Loucy (cell line): Measurements from ENCODE around the gene FMN1.
A peak's percentile ranks its signal among the peaks of the same experiment; 100 is the strongest.

Experiments used
- H2AFZ ChIP-seq: fragments of 200-600 bp; sonication (generic); 2 replicates; pipeline ENCODE4 v1.6.0; 2016; ENCODE audit warnings: antibody characterized with exemption, mild to moderate bottlenecking, low read length, moderate library complexity
- H3F3A ChIP-seq: fragments of 200-600 bp; 2 replicates; pipeline ENCODE4 v1.6.0; 2016; ENCODE audit warnings: antibody characterized with exemption, low read depth, mild to moderate bottlenecking
- H3K27me3 ChIP-seq: fragments of 200-600 bp; sonication (generic); 2 replicates; pipeline ENCODE4 v1.6.1; 2014; ENCODE audit warnings: low read length, mild to moderate bottlenecking; ENCODE audit not compliant: insufficient read depth, poor library complexity, severe bottlenecking
- H3K36me3 ChIP-seq: fragments of 200-600 bp; sonication (generic); 2 replicates; pipeline ENCODE4 v1.6.1; 2016; ENCODE audit warnings: low read length; ENCODE audit not compliant: insufficient read depth
- H3K4me1 ChIP-seq: fragments of 200-600 bp; sonication (generic); 2 replicates; pipeline ENCODE4 v1.5.1; 2014; ENCODE audit warnings: low read length, mild to moderate bottlenecking; ENCODE audit not compliant: insufficient read depth, poor library complexity, severe bottlenecking
- H3K4me2 ChIP-seq: fragments of 200-600 bp; sonication (generic); 2 replicates; pipeline ENCODE4 v1.6.0; 2014; ENCODE audit warnings: antibody characterized with exemption, low read length, low read depth, mild to moderate bottlenecking; ENCODE audit not compliant: poor library complexity, severe bottlenecking
- H3K4me3 ChIP-seq: fragments of 200-600 bp; sonication (generic); 2 replicates; pipeline ENCODE4 v1.5.1; 2014; ENCODE audit warnings: low read length, mild to moderate bottlenecking, mixed read lengths; ENCODE audit not compliant: poor library complexity, severe bottlenecking
- H3K79me2 ChIP-seq: fragments of 200-600 bp; sonication (generic); 2 replicates; pipeline ENCODE4 v1.6.1; 2014; ENCODE audit warnings: low read length; ENCODE audit not compliant: insufficient read depth
- H3K9ac ChIP-seq: fragments of 200-600 bp; sonication (generic); 2 replicates; pipeline ENCODE4 v1.6.0; 2014; ENCODE audit warnings: mild to moderate bottlenecking, low read depth, low read length, moderate library complexity; ENCODE audit not compliant: poor library complexity, severe bottlenecking
- H3K9me2 ChIP-seq: fragments of 200-600 bp; sonication (generic); replicated peaks from 2 replicates; pipeline ENCODE4 v1.6.1; 2016; ENCODE audit warnings: low read depth, low read length, mixed read lengths
- H3K9me3 ChIP-seq: fragments of 200-600 bp; sonication (generic); 2 replicates; pipeline ENCODE4 v1.6.1; 2014; ENCODE audit warnings: mild to moderate bottlenecking, antibody characterized with exemption, low read length, low read depth; ENCODE audit not compliant: insufficient read depth
- H4K20me1 ChIP-seq: fragments of 200-600 bp; sonication (generic); 2 replicates; pipeline ENCODE4 v1.6.0; 2014; ENCODE audit warnings: antibody characterized with exemption, low read length, mild to moderate bottlenecking; ENCODE audit not compliant: insufficient read depth, poor library complexity, severe bottlenecking
- EZH2phosphoT487 ChIP-seq: fragments of 200-600 bp; IDR thresholded peaks from 2 replicates; pipeline ENCODE4 v1.6.1; 2018; ENCODE audit warnings: antibody characterized with exemption, mild to moderate bottlenecking, moderate library complexity, borderline replicate concordance
- TF ChIP-seq, protein P1 (sequence below): fragments of 200-600 bp; sonication (generic); conservative IDR thresholded peaks from 2 replicates; pipeline ENCODE4 v1.5.1; 2014; ENCODE audit warnings: mild to moderate bottlenecking, antibody characterized with exemption, low read length

The FMN1 gene

DNA sequence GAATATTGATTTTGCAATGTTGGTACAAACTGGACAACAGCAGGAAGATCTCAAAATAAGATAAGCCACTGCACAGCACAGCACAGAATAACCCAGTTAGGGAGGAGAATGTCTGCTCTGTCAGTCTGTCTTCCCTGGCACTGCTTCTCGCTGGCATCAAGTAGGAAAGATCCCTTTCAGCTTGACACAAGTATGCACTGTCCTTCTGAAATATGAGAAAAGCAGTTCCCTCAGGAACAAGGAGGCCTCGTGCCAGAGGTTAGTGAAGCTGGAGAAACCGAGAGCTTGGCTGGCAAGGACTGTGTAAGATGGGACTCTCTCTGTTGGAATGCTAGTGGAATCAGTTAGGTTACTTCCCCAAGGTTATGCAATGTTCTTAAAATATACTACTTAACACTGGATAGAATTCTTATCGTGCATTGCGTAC is 59.1 kb downstream of the FMN1 start:
- H3K36me3 ChIP-seq, result no peaks in the 10 kb centered on the region
- no peak overlapping the region for H3K4me3 ChIP-seq
- H3K9ac ChIP-seq, result no peak overlapping the region
- no peak overlapping the region for H2AFZ ChIP-seq
- H4K20me1 ChIP-seq, result no peaks in the 10 kb centered on the region
- no peaks in the 10 kb centered on the region for H3K9me2 ChIP-seq
- no peaks in the 10 kb centered on the region for H3K9me3 ChIP-seq
- H3K27me3 ChIP-seq, result no peaks in the 10 kb centered on the region
- peaks cover 6% of the 10 kb centered on the region for H3K4me1 ChIP-seq
- H3F3A ChIP-seq, result no peaks in the 10 kb centered on the region
- TF ChIP-seq, protein P1, sequence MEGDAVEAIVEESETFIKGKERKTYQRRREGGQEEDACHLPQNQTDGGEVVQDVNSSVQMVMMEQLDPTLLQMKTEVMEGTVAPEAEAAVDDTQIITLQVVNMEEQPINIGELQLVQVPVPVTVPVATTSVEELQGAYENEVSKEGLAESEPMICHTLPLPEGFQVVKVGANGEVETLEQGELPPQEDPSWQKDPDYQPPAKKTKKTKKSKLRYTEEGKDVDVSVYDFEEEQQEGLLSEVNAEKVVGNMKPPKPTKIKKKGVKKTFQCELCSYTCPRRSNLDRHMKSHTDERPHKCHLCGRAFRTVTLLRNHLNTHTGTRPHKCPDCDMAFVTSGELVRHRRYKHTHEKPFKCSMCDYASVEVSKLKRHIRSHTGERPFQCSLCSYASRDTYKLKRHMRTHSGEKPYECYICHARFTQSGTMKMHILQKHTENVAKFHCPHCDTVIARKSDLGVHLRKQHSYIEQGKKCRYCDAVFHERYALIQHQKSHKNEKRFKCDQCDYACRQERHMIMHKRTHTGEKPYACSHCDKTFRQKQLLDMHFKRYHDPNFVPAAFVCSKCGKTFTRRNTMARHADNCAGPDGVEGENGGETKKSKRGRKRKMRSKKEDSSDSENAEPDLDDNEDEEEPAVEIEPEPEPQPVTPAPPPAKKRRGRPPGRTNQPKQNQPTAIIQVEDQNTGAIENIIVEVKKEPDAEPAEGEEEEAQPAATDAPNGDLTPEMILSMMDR, result no peak
- TF ChIP-seq EZH2phosphoT487, result no peak
- H3K4me2 ChIP-seq, result no peak overlapping the region
- H3K79me2 ChIP-seq, result no peaks in the 10 kb centered on the region

DNA sequence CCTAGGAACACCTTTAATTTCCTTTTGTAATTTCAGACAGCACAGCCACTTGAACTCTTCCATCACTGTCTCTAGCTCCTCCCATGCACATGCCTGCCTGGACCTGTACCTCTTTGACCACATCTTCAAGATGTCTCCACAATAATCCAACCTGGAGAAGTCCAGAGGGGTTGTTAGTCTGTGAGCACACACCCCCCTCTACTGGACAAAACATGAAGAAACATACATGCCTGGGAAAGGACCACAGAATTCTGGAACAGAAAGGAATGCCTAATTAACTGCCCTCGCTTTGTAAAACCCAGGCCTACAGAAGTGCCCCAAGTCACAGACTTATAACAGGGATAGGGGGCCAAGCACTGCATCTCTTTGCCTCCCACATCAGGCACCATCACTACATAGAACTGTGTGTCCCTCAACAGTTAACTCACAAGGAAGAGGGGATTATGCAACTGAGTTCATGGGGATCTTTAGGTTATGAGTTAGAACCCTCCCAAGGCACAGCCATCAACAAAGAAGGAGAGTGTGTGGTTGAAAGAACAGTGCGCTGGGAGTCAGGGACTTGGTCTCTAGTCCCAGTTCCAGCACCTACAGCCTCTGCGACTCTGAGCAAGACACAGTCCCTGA is 61.7 kb downstream of the FMN1 start:
- Histone ChIP-seq H3F3A (no peaks in the 10 kb centered on the region), H3K79me2 (no peaks in the 10 kb centered on the region), H3K4me2 (no peak overlapping the region), H3K9me2 (no peaks in the 10 kb centered on the region), H2AFZ (no peak overlapping the region; the same call in 1 of the 2 replicates), H4K20me1 (no peaks in the 10 kb centered on the region), H3K9ac (no peak overlapping the region), H3K36me3 (no peaks in the 10 kb centered on the region), H3K27me3 (no peaks in the 10 kb centered on the region), H3K4me3 (no peak overlapping the region), H3K9me3 (no peaks in the 10 kb centered on the region), H3K4me1 (peaks cover 8% of the 10 kb centered on the region)
- TF ChIP-seq EZH2phosphoT487, result no peak
- TF ChIP-seq, protein P1, result peak; percentile 96

DNA sequence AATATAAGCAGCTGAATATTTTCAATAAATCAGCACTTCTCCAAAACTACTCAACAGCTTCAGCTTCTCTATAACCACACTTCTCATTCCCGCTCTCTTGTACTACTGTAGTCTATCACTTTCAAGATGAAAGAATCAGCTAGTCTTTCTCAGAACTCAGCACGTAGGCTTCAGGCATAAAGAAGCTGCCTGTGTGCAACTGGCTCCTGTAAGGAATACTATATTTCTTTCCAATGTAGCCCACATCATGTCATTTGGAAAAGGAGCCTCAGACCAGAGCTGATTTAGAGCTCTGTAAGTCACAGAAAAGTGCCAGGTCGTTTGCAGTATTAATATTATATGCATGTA is 62.3 kb downstream of the FMN1 start:
- Histone ChIP-seq H3K9ac (no peak overlapping the region), H3K4me3 (no peak overlapping the region), H3K79me2 (no peaks in the 10 kb centered on the region), H4K20me1 (no peaks in the 10 kb centered on the region), H3K9me2 (no peaks in the 10 kb centered on the region), H3K9me3 (no peaks in the 10 kb centered on the region), H3K27me3 (no peaks in the 10 kb centered on the region), H3F3A (no peaks in the 10 kb centered on the region), H3K4me2 (no peak overlapping the region), H3K4me1 (peaks cover 15% of the 10 kb centered on the region), H2AFZ (no peak overlapping the region; the same call in 1 of the 2 replicates), H3K36me3 (no peaks in the 10 kb centered on the region)
- TF ChIP-seq, protein P1, result no peak
- no peak for TF ChIP-seq EZH2phosphoT487
